Tibial nerve (tissue), 4 donors: ENCODE measurements around the gene KCTD7.
"Not testable (repeated sequence)": the region's sequence is repeated elsewhere in the genome, so short reads cannot be mapped to it uniquely, and the experiment has no call there.

ENCODE experiments used
- EP300 ChIP-seq, 2 donors: sonication (generic); formaldehyde crosslinking; IDR thresholded peaks; one replicate each; pipeline ENCODE4 v1.6.1; 2017; ENCODE audit warnings: antibody characterized with exemption in 2 of 2, mild to moderate bottlenecking in 1 of 2
- POLR2A ChIP-seq, 2 donors: fragments of 450-650 bp; IDR thresholded peaks; one replicate each; pipeline ENCODE4 v1.6.1; 2017; ENCODE audit warnings: antibody characterized with exemption in 2 of 2, mild to moderate bottlenecking in 2 of 2, moderate library complexity in 2 of 2
- TF ChIP-seq, protein P1 (sequence below), 5 experiments: fragments of 200-600 bp in 3 of 5; fragments of 450-650 bp in 2 of 5; sonication (generic) in 3 of 5; IDR thresholded peaks; one replicate each; pipeline ENCODE4 v1.5.1; 2016 to 2019; ENCODE audit warnings: antibody characterized with exemption in 5 of 5, mild to moderate bottlenecking in 3 of 5, moderate library complexity in 2 of 5

DNA sequence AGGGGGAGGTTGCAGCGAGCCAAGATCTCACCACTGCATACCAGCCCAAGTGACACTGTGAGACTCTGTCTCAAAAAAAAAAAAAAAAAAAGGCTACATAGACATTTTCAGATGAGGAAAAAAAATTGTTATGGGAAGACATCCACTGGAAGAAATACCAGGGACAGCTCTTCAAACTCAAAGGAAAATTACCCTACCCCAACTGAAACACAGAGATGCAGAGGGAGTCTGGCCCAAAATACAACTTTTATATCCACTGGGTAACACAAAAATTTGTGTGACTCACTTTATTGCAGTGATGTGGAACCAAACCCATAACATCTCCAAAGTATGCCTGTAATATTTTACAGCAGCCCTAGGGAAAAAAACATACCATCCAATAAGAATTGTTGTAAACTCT lies 40.5 kb upstream of the KCTD7 start:
- not testable (repeated sequence) for TF ChIP-seq POLR2A, EP300 (IDR thresholded peaks at IDR 0.05)
- TF ChIP-seq, protein P1, sequence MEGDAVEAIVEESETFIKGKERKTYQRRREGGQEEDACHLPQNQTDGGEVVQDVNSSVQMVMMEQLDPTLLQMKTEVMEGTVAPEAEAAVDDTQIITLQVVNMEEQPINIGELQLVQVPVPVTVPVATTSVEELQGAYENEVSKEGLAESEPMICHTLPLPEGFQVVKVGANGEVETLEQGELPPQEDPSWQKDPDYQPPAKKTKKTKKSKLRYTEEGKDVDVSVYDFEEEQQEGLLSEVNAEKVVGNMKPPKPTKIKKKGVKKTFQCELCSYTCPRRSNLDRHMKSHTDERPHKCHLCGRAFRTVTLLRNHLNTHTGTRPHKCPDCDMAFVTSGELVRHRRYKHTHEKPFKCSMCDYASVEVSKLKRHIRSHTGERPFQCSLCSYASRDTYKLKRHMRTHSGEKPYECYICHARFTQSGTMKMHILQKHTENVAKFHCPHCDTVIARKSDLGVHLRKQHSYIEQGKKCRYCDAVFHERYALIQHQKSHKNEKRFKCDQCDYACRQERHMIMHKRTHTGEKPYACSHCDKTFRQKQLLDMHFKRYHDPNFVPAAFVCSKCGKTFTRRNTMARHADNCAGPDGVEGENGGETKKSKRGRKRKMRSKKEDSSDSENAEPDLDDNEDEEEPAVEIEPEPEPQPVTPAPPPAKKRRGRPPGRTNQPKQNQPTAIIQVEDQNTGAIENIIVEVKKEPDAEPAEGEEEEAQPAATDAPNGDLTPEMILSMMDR (IDR thresholded peaks at IDR 0.05), result not testable (repeated sequence)
